ENCODE data around the gene GALNT11.

GRCh38 chr7:152013974-152014373 lies 11.5 kb upstream of the GALNT11 start:
- TF ChIP-seq REST (IDR thresholded peaks at IDR 0.05; ENCODE audit: insufficient read depth in 1 of 2, low read depth in 2 of 2, low read length in 2 of 2) (no peak), POLR2AphosphoS5 (IDR thresholded peaks at IDR 0.05; ENCODE audit: low read depth, low read length) (no peak), TAF1 (IDR thresholded peaks at IDR 0.05; ENCODE audit: borderline replicate concordance, insufficient read depth, low read length) (no peak), FOXP2 (optimal IDR thresholded peaks at IDR 0.05; ENCODE audit: borderline replicate concordance, extremely low read depth, extremely low read length, insufficient read depth) (no peak)

Measured in PFSK-1 (cell line).